ENCODE data around the gene FBH1.

FBH1 gene

DNA sequence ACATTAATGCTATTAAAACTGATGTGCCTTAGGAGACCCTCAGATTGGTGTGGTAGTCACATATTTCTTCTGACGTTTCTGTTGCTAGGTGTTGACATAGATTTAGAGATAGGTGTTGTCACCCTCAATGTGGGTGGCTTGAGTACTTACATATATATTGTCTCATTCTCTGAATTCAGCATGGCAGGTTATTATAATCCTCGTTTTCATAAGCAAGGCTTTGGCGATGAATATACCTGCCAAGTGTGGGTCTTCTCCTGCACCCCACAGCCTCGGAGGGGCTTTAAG lies 7.0 kb downstream of the FBH1 start:
- DNase-seq (ENCODE audit: low read depth): no peak
- TF ChIP-seq, protein P1, sequence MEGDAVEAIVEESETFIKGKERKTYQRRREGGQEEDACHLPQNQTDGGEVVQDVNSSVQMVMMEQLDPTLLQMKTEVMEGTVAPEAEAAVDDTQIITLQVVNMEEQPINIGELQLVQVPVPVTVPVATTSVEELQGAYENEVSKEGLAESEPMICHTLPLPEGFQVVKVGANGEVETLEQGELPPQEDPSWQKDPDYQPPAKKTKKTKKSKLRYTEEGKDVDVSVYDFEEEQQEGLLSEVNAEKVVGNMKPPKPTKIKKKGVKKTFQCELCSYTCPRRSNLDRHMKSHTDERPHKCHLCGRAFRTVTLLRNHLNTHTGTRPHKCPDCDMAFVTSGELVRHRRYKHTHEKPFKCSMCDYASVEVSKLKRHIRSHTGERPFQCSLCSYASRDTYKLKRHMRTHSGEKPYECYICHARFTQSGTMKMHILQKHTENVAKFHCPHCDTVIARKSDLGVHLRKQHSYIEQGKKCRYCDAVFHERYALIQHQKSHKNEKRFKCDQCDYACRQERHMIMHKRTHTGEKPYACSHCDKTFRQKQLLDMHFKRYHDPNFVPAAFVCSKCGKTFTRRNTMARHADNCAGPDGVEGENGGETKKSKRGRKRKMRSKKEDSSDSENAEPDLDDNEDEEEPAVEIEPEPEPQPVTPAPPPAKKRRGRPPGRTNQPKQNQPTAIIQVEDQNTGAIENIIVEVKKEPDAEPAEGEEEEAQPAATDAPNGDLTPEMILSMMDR (IDR thresholded peaks at IDR 0.05; ENCODE audit: low read length, missing control alignments): no peak
- no peak overlapping the region for H3K4me3 ChIP-seq (replicated peaks; ENCODE audit: low read depth, low read length)

DNA sequence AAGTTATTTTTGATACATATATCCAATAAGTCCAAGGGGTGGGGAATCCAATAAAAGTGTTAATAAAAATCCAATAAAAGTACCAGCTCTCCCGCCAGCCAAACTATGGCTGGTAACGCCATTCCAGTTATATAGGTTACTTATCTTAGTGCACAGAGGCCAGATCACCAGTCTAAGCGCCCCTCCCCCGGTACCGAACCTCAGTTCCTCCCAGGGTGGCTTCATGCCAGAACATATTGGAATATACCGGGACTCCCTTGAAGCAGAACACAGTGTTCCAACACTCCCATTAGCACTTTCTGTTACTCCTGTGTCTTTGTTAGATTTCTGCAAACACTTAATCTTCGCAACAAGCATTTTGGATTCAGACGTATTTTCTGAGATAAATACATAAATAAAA lies 7.5 kb downstream of the FBH1 start:
- DNase-seq (ENCODE audit: low read depth): no peak
- no peak overlapping the region for H3K4me3 ChIP-seq (replicated peaks; ENCODE audit: low read depth, low read length)
- TF ChIP-seq, protein P1 (IDR thresholded peaks at IDR 0.05; ENCODE audit: low read length, missing control alignments): no peak

DNA sequence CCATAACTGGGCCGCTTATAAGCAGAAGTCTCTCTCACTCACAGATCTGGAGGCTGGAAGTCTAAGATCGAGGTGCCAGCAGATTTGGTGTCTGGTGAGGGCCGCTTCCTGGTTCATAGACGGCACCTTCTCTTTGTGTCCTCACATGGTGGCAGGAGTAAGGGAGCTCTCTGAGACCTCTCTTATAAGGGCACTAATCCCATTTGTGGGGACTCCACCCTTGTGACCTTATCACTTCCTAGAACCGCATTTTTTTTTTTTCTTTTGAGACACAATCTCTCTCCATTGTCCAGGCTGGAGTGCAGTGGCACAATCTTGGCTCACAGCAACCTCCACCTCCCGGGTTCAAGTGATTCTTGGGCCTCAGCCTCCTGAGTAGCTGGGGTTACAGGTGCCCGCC lies 8.1 kb downstream of the FBH1 start:
- H3K4me3 ChIP-seq (replicated peaks; ENCODE audit: low read depth, low read length): no peak overlapping the region
- TF ChIP-seq, protein P1 (IDR thresholded peaks at IDR 0.05; ENCODE audit: low read length, missing control alignments): no peak
- no peak for DNase-seq (ENCODE audit: low read depth)

DNA sequence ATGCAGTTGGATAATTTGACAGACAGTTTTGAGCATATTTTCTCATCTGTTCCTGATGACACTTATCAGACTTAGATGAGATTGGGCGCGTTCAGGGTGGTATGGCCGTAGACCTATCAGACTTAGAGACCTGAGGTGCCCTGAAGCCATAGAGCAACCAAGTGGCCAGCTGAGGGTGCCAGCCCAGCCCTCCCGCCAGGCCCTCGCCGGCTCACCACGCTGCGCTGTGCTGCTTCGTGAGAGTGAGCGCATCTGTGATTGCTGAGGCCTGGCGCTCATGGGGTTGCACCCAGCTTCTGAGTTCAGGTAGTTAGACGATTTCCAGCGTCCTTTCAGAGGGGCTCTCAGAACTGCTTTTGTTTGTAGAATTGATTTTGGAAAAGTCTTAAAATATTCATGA lies 10.2 kb downstream of the FBH1 start:
- H3K4me3 ChIP-seq (replicated peaks; ENCODE audit: low read depth, low read length): no peak overlapping the region
- DNase-seq (ENCODE audit: low read depth): no peak
- TF ChIP-seq, protein P1 (IDR thresholded peaks at IDR 0.05; ENCODE audit: low read length, missing control alignments): no peak

DNA sequence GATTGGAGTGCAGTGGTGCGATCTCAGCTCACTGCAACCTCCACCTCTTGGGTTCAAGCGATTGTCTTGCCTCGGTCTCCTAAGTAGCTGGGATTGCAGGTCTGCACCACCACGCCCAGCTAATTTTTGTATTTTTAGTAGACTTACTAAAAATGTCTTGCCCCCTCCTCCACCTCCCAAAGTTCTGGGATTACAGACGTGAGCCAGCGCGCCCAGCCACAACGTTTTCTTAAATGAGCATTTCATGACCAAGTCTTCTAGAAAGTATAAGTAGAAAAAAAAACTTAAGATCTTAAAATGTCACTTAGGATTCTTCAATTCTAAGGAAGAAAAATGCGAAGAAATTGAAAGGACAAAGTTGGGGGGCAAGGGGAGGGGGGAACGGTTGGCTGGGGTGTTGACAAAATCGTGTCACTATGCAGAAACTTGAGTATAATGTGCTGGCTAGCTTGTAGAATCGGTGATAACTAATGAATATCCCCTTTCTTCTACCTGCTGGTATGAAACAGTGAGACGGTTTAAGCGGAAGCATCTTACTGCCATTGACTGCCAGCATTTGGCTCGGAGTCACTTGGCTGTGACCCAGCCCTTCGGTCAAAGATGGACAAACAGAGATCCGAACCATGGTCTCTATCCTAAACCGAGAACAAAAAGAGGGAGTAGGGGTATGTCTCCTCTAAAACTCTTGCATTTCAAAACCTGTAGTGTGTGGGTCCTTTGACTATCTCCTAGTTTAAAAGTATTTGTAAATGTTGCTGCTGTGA lies 12.7 kb downstream of the FBH1 start:
- DNase-seq (ENCODE audit: low read depth): no peak
- H3K4me3 ChIP-seq (replicated peaks; ENCODE audit: low read depth, low read length): no peak overlapping the region
- TF ChIP-seq, protein P1 (IDR thresholded peaks at IDR 0.05; ENCODE audit: low read length, missing control alignments): no peak

DNA sequence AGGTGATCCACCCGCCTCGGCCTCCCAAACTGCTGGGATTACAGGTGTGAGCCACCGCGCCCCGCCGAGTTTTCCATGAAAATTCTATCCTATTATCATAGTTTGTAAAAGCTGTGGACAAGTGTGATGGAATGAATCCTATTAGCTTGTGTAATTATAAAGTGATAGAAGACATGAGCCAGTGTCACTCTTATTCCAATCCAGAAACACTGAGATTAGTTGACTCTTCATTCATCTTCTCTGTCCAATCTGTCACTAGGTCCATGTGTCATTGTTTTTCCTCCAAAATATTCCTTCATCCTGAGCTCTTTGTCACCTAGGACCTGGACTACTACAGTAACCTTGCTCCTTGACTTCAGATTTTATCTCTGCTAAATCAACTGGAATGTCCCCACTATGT lies 13.5 kb downstream of the FBH1 start:
- TF ChIP-seq, protein P1 (IDR thresholded peaks at IDR 0.05; ENCODE audit: low read length, missing control alignments): no peak
- DNase-seq (ENCODE audit: low read depth): no peak
- H3K4me3 ChIP-seq (replicated peaks; ENCODE audit: low read depth, low read length): no peak overlapping the region

DNA sequence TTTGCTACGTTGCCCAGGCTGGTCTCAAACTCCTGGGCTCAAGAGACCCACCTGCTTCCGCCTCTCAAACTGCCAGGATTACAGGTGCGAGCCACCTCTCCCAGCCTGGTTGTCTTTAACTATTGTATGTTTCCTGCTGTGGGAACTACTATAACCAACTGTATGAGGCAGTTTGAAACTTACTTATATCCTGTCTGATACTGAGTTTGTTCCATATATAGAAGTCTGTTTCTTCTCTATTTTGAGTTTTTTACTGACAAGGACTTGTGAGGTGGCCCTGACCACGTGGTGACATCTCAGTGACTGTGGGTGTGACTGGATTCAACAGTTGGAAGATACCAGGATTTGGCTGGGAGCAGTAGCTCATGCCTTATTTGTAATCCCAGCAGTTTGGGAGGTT lies 14.2 kb downstream of the FBH1 start:
- TF ChIP-seq, protein P1 (IDR thresholded peaks at IDR 0.05; ENCODE audit: low read length, missing control alignments): no peak
- no peak overlapping the region for H3K4me3 ChIP-seq (replicated peaks; ENCODE audit: low read depth, low read length)
- no peak for DNase-seq (ENCODE audit: low read depth)

Measured in fibroblast of pulmonary artery (primary cell).